HepG2 (cell line): ENCODE results near the gene CEBPZOS. TPM values are rescaled to one million over a fixed set of nuclear protein-coding genes. Genes with fewer than 3 reads are reported as not detected.

Experiments
- ATRX ChIP-seq: sonication (generic); formaldehyde crosslinking; IDR thresholded peaks from 2 replicates; pipeline ENCODE4 v1.4.0; 2020; ENCODE audit warnings: missing genetic modification reagents, borderline replicate concordance
- CHD2 ChIP-seq: IDR thresholded peaks from 2 replicates; pipeline ENCODE4 v1.6.1; 2011; ENCODE audit warnings: low read depth, low read length, improper control_type of control experiment
- FOSL2 ChIP-seq: sonication (generic); formaldehyde crosslinking; IDR thresholded peaks from 2 replicates; pipeline ENCODE4 v1.4.0; 2020; ENCODE audit warnings: missing genetic modification reagents
- GMEB2 ChIP-seq: IDR thresholded peaks from 2 replicates; pipeline ENCODE4 v1.6.1; 2016; ENCODE audit warnings: missing biosample characterization, missing genetic modification reagents, low read depth
- KMT2A ChIP-seq: sonication (generic); formaldehyde crosslinking; IDR thresholded peaks from 2 replicates; pipeline ENCODE4 v1.4.0; 2020; ENCODE audit warnings: missing genetic modification reagents
- MYC ChIP-seq: sonication (generic); formaldehyde crosslinking; IDR thresholded peaks from 2 replicates; pipeline ENCODE4 v1.9.0; 2021; ENCODE audit warnings: missing genetic modification reagents, borderline replicate concordance
- PRDM10 ChIP-seq: sonication (generic); formaldehyde crosslinking; IDR thresholded peaks from 2 replicates; pipeline ENCODE4 v1.4.0; 2020; ENCODE audit warnings: low read depth, missing genetic modification reagents
- RBM22 ChIP-seq: fragments of 200-400 bp; formaldehyde crosslinking; optimal IDR thresholded peaks from 2 replicates; pipeline ENCODE3; 2017; ENCODE audit warnings: mild to moderate bottlenecking, low read length, moderate library complexity
- SAFB2 ChIP-seq: sonication (generic); formaldehyde crosslinking; IDR thresholded peaks from 2 replicates; pipeline ENCODE4 v1.5.1; 2020; ENCODE audit warnings: missing genetic modification reagents, low read depth, mild to moderate bottlenecking, borderline replicate concordance
- SIX1 ChIP-seq: sonication (generic); formaldehyde crosslinking; IDR thresholded peaks from 2 replicates; pipeline ENCODE4 v1.4.0; 2020; ENCODE audit warnings: missing genetic modification reagents, borderline replicate concordance
- SNAPC2 ChIP-seq: sonication (generic); formaldehyde crosslinking; IDR thresholded peaks from 2 replicates; pipeline ENCODE4 v1.8.1; 2022; ENCODE audit warnings: mild to moderate bottlenecking, missing genetic modification reagents
- SYNCRIP ChIP-seq: fragments of 200-400 bp; formaldehyde crosslinking; IDR thresholded peaks from 2 replicates; pipeline ENCODE4 v1.6.1; 2018; ENCODE audit warnings: mild to moderate bottlenecking, low read depth, low read length; ENCODE audit not compliant: insufficient read depth
- TFAP4 ChIP-seq: sonication (generic); IDR thresholded peaks from 2 replicates; pipeline ENCODE4 v1.6.1; 2016; ENCODE audit warnings: low read depth, borderline replicate concordance
- TFDP1 ChIP-seq: IDR thresholded peaks from 2 replicates; pipeline ENCODE4 v1.6.1; 2016; ENCODE audit warnings: missing compliant biosample characterization, missing genetic modification reagents, borderline replicate concordance
- XBP1 ChIP-seq: sonication (generic); formaldehyde crosslinking; IDR thresholded peaks from 2 replicates; pipeline ENCODE4 v1.5.0; 2020; ENCODE audit warnings: missing genetic modification reagents
- ZNF331 ChIP-seq: sonication (generic); formaldehyde crosslinking; IDR thresholded peaks from 2 replicates; pipeline ENCODE4 v1.4.0; 2020; ENCODE audit warnings: missing genetic modification reagents
- ZNF572 ChIP-seq: sonication (generic); formaldehyde crosslinking; IDR thresholded peaks from 2 replicates; pipeline ENCODE4 v1.5.1; 2020; ENCODE audit warnings: mild to moderate bottlenecking, missing genetic modification reagents
- ZNF629 ChIP-seq: sonication (generic); formaldehyde crosslinking; conservative IDR thresholded peaks from 2 replicates; pipeline ENCODE4 v1.5.0; 2020; ENCODE audit warnings: missing genetic modification reagents
- ZNF766 ChIP-seq: sonication (generic); formaldehyde crosslinking; IDR thresholded peaks from 2 replicates; pipeline ENCODE4 v1.5.0; 2020; ENCODE audit warnings: missing genetic modification reagents, borderline replicate concordance
- ZNF792 ChIP-seq: IDR thresholded peaks from 2 replicates; pipeline ENCODE4 v1.6.1; 2016
- ZSCAN29 ChIP-seq: sonication (generic); formaldehyde crosslinking; conservative IDR thresholded peaks from 2 replicates; pipeline ENCODE4 v1.4.0; 2020; ENCODE audit warnings: mild to moderate bottlenecking, missing genetic modification reagents
- polyA plus RNA-seq, 8 experiments: library from polyadenylated mRNA; depleted of rRNA in 3 of 8; stranded (reverse) in 7 of 8; unstranded in 1 of 8; fragments of >200 nt; fragmentation: Illumina TruSeq in 4 of 8; extraction: Trizol in 4 of 8; gene quantifications; 2 replicates each; pipeline versions ENCODE4 v1.2.1 to v1.2.3, GENCODE V29; 2011 to 2016; ENCODE audit warnings: low read depth in 4 of 8, missing spikeins in 1 of 8, mixed read lengths in 1 of 8; ENCODE audit not compliant: insufficient read depth in 1 of 8
- total RNA-seq, 5 experiments: library from RNA; depleted of rRNA; stranded (reverse); fragments of >200 nt; fragmentation: Illumina TruSeq; extraction: Trizol; gene quantifications; 2 replicates each; pipeline ENCODE4 v1.2.3, GENCODE V29; 2016; ENCODE audit warnings: low read depth in 1 of 5

The CEBPZOS gene
- total and polyA plus RNA-seq, 2 of the 13 experiments (the other 11 are each of a cell fraction or from before 2014, with no cell fraction given), result 18.6 to 44.7 TPM

- TF ChIP-seq ZSCAN29 (CRISPR knock-in tag) (peak; percentile 70; the same call in 1 of the 2 replicates), KMT2A (CRISPR knock-in tag) (peak; percentile 100), SAFB2 (peak; percentile 76; the same call in 1 of the 2 replicates), TFDP1 (peak; percentile 94; the same call in 1 of the 2 replicates), ZNF792 (CRISPR knock-in tag) (peak; percentile 91; the same call in 1 of the 2 replicates), ZNF331 (peak; percentile 83; the same call in 1 of the 2 replicates), XBP1 (CRISPR knock-in tag) (no peak), FOSL2 (CRISPR knock-in tag) (peak; percentile 56), SIX1 (CRISPR knock-in tag) (no peak), SNAPC2 (CRISPR knock-in tag) (0 out of 2 replicates have a peak, but pooled peaks have one; percentile 63), MYC (CRISPR knock-in tag) (peak; percentile 96), TFAP4 (peak; percentile 18; the same call in 1 of the 2 replicates), ZNF572 (CRISPR knock-in tag) (peak; percentile 95), PRDM10 (CRISPR knock-in tag) (peak; percentile 74), SYNCRIP (no peak), GMEB2 (CRISPR knock-in tag) (no peak), ZNF629 (CRISPR knock-in tag) (0 out of 2 replicates have a peak, but pooled peaks have one; percentile 13), RBM22 (peak; percentile 71), ZNF766 (CRISPR knock-in tag) (no peak), ATRX (CRISPR knock-in tag) (no peak), CHD2 (no peak)
Observed at GRCh38 chr2:37231241-37232130, 35.2 kb downstream of the CEBPZOS start, which contains the start of the genes CEBPZ and NDUFAF7 (continued).
